Measurements from ENCODE around the gene PRKCA.

The PRKCA gene

DNA sequence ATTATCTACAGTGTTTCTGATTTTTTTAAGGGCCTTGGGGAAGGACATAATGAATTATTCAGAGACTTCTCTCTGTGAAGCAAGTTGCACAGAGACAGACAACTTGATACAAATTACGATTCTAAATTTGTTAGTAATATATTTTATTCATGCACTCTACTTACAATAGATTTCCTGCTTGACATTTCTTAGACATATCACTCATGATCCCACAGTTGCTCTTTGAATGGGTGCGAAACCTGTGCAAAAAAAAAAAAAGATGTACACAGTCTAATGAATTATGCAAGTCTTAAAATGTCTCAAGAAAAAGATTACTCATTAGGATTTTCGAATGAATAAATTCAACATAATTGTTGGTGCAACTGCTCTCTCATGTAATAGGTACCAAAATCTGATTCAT is 254.8 kb downstream of the PRKCA start:
- DNase-seq: no peak

DNA sequence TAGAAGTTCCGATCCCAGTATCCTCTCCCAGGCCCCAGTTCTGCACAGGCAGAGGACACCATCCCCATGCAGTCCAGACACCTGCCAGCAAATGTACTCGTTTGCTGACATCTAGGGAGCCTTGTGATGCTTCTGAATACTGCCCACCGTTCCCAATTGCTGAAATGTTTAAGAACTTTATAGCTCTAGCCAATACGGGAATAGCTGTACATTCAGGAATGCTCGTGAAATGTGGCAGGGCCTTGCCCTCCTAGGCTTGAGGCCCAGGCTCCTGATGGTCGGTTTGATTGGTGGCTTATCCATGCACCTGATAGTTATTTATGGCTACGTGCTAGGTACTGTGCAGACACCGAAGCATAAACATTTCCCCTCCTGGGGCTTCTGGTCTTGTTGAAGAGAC is 255.5 kb downstream of the PRKCA start:
- no peak for DNase-seq

DNA sequence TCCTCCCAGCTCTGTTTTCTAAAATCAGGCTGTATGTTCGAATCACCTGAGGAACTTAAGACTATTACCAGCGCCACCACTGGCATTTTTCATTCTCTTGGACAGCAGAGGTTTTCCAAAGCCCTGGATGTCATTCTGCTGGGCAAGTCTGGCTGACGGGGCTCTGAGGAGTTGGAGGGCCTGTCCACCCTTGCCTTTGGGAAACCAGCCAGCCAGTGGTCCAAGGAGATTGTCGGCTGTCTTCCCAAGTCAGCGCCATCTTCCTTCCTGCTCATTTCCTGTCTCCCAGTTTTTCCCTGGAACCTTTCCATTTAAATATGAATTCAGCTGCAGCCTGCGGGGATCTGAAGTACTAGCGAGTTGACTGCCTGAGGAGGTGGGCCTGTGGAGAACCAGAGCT is 258.3 kb downstream of the PRKCA start:
- DNase-seq: no peak

DNA sequence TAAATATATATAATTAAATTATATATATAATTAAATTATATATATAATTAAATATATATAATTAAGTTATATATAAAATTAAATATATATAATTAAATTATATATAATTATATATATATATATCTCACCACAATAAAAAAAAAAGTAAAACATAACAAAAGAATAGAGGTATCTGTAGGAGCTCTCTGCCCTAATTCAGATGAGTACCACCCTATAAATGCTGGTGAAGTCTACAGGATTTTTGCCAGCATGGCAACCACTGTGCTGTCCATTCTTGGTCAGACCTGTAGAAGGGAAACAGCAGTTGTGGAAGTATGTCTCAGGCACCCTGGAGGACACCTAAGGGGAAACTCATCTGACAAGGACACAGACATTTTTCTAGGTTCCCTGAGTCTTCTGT is 259.7 kb downstream of the PRKCA start:
- DNase-seq: no peak

DNA sequence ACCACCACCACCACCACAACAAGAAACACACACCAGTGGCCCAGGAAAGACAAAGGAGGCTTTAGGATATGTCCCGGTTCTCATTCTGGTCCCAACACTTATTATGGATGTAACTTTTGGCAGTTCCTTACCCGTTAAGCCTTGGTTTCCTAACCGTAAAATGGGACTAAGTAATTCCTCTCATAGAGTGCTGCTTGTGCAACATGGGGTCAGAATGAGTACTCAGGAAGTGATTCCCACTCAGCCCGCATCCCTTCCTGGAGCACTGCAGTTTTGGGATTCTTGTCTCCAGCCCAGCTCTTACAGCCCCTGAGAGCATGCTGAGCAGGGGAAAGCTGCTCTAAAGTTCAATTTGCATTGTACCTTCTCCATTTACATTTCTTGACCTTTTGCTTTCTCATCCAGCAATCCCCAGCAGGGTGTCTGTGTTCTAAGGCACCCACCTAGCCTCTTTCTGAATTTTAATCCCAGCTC is 262.6 kb downstream of the PRKCA start:
- no peak for DNase-seq

DNA sequence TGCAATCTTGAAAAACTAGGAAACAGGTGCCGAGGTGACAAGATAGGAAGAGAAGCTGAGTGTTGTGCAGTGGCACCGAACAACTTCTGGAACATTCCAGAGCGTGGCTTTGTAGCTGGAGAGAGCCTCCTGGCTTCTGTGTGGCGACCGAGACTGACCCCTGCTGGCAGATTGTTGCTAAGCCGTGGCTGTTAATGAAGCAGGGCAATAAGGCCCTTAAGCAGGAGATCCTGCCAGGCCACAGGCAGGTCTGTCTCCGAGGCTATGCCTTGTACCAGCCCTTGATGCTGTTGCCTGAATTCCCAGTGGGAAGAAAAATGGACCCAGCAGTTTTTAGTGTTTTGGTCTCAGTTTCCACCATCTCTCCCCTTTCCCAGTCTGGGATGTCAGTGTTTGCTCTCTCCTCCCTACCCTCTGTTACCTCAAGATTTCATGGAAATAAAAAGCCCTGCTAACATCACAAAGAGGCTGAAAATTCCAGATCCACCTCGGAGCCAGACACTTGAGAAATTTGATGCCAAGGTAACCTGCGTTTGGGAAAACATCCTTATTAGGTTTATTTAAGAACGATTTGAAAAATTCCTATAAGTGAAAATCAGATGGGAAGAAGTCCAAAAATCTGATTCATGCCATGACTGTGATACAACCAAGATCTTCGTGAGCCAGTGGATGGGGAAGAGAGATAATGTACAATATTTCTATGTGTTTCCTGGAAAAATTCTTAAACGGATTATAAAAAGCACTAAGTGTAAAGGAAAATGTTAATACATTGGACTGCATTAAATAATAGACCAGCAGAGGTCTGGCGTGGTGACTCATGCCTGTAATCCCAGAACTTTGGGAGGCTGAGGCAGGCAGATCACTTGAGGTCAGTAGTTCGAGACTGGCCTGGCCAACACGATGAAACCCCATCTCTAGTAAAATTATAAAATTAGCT is 265.1 kb downstream of the PRKCA start:
- DNase-seq: peak; percentile 77

DNA sequence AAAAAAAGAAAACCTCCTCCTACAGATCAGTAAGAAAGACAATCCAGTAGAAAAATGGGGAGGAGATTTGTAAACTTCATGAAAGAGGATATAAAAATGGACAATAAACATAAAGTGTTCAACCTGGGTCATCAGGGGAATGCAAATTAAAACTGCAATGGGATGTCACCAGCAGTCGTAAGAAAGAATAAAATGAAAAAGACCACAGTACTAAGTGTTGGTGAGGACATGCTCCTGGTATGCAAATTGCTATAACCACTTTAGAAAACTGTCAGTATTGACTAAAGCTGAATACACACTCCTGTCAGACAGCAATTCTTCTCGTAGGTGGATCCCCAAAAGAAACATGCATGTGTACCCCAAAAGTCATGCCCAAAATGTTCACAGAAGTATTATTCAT is 267.2 kb downstream of the PRKCA start:
- no peak for DNase-seq

DNA sequence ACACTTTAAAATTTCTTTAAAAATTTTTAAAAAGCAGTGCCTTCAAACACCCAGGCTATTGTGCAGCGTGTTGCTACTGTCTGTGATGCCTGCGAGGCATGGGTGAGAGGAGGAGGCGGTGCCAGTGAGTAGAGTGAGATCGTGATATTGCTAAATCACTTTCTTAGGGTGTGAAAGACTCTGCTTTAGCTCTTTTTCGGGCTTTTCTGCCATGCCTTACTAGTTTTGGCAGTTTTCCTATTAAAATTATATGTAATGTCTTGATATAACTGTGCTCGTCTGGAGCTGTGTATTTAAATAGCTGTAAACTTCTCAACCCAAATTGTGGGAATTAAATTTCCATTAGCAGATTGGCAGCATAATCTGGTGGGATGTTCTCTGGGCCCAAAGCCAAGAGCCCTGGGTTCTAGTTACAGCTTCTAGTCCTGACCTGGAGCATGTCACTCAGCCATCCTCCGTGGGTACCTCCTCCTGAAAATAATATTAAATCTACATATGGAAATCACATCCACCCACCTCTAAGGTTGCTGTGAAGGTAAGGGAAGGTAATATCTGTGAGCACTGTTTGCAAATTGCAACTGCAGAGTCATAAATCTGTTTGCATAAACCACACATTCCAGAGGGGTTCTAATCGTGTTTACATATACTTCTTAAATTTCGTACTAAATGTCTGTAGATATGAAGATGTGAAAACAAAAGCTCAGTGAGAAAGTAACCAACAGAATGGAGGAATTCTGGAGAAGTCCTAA is 268.2 kb downstream of the PRKCA start:
- DNase-seq: no peak

DNA sequence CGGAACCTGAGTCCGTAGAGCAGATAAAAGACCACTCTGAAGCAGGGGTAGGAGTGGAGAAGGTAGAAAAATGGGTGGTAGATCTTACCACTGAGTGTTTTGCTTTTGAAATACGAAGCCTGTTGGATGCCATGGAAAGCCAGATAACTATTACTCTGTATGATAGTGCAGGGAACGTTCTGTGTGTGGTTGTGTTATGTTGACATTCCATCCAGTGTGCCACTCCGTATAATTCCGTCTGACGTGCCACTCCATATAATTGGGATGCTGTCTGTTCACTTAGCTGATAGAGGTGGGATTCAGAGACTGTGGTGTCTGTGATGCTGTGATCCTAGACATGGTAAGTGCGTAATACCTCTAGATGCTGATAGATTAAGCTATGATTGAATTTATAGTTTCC is 269.3 kb downstream of the PRKCA start:
- DNase-seq: no peak

DNA sequence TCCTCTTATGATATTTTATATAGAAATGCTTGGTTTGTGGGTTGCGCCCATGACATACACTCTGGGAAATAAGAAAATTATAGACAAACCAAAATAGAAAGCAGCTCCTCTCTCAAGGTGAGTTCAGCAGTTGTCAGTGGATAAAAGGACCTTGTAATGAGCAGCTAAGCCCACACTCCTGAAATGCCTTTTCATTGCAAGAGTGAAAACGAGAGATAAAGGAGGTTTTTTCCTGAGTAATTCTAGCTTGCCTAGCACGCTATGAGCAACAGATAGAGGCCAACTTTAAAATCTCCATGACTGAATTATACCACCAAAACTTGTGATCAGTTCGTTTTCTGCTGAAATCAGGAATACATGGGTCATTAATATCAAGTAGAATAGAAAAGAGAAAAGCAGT is 270.7 kb downstream of the PRKCA start:
- DNase-seq: no peak

DNA sequence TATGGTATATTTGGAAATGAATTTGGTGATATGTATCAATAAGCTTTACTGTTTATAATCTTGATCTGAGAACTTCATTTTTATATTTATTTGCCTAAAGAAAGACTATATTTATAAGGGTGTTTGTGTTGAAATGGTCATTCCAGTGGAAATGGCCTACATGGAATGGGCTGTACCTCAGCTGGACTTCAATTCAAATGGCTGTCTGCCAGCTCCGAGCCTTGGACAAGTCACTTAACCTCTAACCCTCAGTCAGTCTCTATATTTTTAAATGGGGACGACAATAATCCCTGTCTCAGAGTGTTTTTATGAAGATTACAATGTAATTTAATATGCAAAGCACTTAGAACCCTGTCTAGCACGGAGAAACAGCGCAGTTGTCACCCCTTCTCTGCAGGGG is 271.7 kb downstream of the PRKCA start:
- DNase-seq: no peak

DNA sequence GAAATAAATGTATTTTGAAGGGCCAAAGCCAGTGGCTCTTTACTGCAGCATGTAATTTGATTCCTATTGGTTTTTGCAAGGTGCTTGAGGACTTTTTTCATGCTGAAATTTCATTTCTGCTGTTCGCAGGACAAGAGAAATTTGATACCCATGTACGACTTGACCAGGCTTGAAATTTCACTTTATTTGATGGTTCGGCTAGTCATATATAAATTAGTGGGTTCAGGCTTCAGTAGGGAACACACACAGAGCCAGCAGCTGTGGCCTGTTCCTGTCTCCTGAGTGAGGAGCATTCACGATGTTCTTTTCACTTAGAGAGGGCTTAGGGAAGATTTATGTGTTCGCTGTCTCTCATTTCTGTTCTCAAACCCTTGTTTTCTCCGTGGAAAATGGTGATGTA is 274.1 kb downstream of the PRKCA start:
- DNase-seq: no peak

DNA sequence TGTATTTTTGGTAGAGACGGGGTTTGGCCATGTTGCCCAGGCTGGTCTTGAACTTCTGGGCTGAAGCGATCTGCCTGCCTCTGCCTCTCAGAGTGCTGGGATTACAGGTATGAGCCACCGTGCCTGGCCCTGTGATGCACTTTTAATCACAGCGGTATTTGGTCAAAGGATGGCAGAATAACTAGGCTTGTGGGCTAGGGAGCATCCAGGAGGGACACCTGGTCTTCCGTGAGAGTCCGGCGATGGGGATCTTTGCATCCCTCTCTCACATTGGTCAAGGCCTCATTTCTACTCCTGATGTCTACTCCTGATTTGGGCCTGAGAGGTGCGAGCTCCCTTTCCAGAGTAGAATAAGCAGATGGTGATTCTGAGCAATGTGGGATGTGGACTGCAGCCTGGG is 274.6 kb downstream of the PRKCA start:
- DNase-seq: no peak

DNA sequence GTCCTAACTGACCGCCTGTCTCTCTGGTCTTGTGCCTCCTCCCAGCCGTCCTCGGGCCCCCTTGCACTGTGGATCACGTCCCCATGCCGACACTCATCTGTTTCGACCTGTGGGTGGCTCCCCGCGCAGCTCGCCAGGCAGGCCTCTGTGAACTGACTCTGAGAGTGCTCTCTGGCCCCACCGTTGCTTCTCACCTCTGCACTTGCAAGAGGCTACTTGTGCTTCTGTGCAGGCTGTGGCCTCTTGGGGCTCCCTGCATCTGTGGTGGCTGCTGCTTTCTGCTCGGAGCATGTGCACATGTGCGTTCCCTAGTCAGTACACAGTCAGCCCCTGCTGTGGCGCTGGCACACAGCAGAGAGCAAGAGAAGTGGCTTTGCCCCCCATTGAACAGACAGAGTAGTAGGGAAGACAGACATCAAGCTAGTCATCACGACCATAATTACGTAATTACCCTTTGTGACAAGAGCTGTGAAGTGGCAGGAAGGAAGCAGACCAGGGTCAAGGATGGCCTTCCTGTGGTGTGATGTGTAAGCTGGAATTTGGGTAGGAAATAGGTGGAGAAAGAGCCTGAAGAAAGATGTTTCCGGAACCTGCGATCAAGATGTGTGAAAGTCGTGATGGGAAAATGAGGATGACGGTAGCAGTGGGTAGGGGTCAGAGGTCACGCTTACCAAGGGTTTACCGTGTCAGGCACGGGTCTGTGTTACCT is 276.5 kb downstream of the PRKCA start:
- no peak for DNase-seq

DNA sequence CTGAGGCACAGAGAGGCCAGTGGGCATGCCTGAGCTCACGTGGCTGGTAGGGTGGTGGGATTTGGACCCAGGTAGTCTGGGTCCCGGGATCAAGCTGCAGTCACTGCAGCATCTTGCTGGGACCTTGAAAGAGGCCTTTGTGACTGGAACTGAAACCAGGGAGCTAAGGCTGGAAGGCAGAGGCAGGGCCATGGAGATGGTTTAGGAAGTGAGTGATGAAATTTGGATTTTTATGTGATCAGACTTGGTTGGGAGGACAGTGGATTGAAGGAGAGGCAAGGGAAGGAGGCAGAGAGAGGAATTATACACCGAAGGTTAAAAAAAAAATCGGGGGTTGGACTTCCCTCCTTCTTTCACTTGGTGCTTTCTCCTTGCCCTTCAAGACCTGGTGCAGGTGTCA is 277.1 kb downstream of the PRKCA start:
- no peak for DNase-seq

DNA sequence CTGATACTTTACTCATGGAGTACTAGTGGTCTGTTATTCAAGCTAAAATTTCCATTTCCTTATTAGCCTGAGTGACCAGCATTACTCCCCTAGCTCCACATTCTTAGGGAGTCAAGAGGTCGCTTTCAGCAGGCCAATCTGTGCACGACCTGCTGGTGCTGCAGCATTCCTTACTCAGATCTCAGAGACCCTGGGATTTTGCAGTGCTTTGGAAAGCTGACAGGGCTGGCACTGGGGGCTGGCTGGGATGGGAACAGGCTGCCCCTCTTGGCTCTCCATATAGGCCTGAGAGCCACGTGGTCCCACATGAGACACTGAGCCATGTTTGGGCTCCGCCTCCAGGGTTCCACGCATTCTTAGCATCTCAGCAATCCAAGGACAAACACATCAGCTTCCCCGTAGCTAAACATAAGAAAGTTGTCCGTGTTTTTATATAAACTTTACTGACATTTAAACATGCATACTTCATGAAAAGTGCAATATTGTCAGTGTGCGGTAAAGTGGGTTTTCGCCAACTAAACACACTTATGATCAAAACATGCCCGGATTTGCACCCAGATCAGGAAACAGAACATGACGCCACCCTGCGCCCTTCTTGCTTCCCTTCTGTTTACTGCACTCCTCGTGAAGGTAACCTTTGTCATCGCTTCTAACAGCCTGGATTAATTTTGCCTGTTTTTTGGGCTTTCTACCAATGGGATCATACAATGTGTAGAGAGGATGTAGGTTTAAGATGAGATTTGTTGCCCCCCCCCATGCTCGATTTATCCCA is 278.0 kb downstream of the PRKCA start:
- peak; percentile 57 for DNase-seq

DNA sequence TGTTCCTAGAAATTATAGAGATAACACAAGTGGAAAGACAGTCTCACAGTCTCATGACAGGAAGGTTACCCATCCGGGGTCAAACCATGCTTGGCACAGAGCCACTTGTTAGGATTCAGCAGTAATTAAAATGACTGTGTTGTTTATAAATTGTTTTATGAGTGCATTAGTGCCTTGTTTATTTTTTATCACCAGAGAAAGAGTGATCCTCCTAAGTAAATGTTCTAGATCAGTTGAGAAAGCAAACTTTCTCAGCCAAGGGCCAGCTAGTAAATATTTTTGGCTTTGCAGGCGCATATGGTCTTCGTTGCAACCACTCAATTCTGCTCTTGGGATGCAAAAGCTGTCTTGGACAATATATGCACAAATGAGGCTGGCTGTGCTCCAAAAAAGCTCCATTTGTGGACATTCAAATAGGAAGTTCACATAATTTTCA is 278.6 kb downstream of the PRKCA start:
- peak; percentile 80 for DNase-seq

DNA sequence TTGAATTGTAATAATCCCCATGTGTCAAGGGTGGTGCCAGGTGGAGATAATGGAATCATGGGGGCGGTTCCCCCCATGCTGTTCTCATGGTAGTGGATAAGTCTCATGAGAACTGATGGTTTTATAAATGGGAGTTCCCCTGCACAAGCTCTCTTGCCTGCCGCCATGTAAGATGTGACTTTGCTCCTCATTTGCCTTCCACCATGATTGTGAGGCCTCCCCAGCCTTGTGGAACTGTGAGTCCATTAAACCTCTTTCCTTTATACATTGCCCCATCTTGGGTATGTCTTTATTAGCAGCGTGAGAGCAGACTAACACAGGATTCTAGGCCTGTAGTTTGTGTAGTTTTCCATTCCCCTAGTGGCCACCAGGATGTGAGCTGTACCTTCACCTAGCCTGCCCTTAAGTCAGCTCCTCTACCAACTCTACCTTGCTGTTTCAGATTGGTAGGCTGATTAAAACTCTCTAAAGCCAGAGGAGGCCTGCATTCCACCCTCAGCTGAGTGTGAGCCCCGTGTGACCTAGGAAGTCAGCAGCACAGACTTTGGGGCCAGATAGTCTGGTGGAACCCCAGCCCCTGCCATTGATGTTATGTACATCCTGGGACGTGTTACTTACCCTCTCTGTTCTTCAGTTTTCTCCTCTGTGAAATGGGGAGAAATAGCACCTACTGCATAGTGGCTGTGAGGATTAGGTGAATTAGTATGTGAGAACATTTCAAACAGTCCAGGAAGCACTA is 280.1 kb downstream of the PRKCA start:
- DNase-seq: no peak

DNA sequence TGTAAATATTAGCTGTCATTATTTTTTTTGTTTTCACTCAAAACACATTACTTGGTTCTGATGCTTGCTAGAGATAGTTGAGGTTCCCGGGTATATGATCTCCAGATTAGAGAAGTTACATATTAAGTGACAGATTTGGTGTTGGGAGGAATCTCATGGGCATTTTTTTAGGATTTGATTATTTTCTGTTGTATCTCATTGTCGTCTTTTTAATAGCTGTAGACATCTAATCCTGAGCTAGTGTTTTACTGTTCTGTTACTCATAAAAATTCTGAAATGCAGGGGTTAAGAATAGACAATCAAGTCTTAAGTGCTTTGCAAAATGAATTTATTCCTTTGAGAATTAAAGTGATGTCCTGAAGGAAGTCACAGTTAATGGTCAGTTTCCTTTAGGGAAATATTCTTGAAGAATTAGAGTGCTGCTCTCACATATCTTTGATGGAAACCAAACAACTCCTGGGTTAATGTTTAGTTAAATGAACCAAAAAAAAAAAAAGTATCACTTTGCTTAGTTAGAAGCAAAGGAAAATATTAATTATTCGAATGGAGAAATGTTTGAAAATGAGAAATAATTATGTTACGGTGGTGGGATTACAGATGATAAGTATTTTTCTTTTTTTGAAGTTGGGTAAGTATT is 280.8 kb downstream of the PRKCA start:
- no peak for DNase-seq

DNA sequence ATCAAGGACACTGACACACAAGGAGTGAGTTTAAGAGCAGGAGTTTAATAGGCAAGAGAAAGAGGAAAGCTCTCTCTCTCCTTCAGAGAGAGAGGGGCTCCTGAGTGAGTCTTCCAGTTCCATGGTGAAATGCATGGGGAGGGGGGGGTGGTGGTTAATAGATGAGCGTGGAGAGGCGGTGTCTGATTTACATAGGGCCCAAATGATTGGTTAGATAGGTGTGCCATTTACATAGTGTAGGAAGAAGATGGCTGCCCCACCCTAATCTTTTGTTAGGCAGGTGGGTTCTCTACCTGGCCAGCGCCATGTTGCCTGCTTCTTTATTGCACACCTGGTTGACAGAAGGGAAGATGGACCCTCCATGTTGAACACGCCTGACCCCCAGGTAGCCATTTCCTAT is 282.5 kb downstream of the PRKCA start:
- DNase-seq: no peak

DNA sequence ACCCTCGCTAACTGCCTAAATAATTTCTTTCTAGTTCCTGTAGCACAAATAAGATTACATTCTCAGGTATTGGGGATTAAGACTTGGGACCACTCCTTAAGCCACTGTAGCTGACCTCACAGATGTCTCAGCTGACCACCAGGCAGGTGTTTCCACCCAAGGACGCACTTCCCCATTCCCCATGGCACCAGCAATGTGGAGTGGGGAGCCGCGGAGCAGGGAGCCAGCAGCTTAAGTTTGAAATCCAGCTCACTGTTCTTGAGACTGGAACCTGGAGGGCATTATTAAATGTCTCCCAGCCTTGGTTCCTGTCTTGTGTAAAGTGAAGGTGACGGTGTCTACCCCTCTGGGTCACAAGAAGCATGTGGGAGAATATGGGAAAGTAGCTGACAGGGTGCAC is 283.1 kb downstream of the PRKCA start:
- no peak for DNase-seq
